Measurements from ENCODE around the gene HAPLN1. TPM values are rescaled to one million over a fixed set of nuclear protein-coding genes. Genes with fewer than 3 reads are reported as not detected.

Gene HAPLN1
- 29.7 and 50.7 TPM in 2 replicates for total RNA-seq

GRCh38 chr5:83720836-83721537 is at the start of gene HAPLN1:
Gene HAPLN1 (minus strand): TSS chr5:83720855. CDS start chr5:83673523, 47,332 bp downstream.

Other genes starting within 250 kb of the HAPLN1 start
- gene VCAN, start 249.1 kb downstream of the HAPLN1 start, total RNA-seq: 2,202 and 3,471 TPM in 2 replicates

Data from aortic smooth muscle cell (primary cell).